Thyroid gland (tissue), 4 donors: ENCODE results near the gene RPL4.

Experiments
- POLR2A ChIP-seq, 2 donors: fragments of 450-650 bp; IDR thresholded peaks; one replicate each; pipeline ENCODE4 v1.6.1; 2017; ENCODE audit warnings: antibody characterized with exemption in 2 of 2, mild to moderate bottlenecking in 2 of 2, moderate library complexity in 1 of 2
- TF ChIP-seq, protein P1 (sequence below), 6 experiments: fragments of 200-600 bp in 3 of 6; fragments of 450-650 bp in 3 of 6; sonication (generic) in 3 of 6; IDR thresholded peaks; one replicate each; pipeline ENCODE4 v1.5.1; 2016 to 2019; ENCODE audit warnings: antibody characterized with exemption in 6 of 6, mild to moderate bottlenecking in 2 of 6, inconsistent platforms in 1 of 6, moderate library complexity in 1 of 6

DNA sequence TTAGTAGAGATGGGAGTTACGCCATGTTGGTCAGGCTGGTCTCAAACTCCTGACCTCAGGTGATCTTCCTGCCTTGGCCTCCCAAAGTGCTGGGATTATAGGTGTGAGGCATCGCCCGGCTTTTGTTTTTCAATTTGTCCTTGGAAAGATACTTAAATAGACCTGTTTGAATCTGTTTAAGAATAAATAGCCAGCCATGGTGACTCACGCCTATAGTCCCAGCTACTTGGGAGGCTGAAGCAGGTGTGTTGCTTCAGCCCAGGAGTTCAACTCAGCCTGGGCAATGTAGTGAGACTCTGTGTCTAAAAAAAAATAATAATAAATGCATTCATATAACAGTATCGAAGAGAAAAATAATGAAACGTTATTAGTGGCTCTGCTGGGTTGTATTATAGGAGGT is 24.4 kb downstream of the RPL4 start:
- TF ChIP-seq, protein P1, sequence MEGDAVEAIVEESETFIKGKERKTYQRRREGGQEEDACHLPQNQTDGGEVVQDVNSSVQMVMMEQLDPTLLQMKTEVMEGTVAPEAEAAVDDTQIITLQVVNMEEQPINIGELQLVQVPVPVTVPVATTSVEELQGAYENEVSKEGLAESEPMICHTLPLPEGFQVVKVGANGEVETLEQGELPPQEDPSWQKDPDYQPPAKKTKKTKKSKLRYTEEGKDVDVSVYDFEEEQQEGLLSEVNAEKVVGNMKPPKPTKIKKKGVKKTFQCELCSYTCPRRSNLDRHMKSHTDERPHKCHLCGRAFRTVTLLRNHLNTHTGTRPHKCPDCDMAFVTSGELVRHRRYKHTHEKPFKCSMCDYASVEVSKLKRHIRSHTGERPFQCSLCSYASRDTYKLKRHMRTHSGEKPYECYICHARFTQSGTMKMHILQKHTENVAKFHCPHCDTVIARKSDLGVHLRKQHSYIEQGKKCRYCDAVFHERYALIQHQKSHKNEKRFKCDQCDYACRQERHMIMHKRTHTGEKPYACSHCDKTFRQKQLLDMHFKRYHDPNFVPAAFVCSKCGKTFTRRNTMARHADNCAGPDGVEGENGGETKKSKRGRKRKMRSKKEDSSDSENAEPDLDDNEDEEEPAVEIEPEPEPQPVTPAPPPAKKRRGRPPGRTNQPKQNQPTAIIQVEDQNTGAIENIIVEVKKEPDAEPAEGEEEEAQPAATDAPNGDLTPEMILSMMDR (IDR thresholded peaks at IDR 0.05) = no peak
- no peak for TF ChIP-seq POLR2A (IDR thresholded peaks at IDR 0.05)
